ENCODE measurements around the gene TARBP1. TPM values are rescaled to one million over a fixed set of nuclear protein-coding genes. Genes with fewer than 3 reads are reported as not detected.
A peak's percentile ranks its signal among the peaks of the same experiment; 100 is the strongest.

TARBP1 gene
- total and polyA plus RNA-seq, 2 of the 13 experiments (the other 11 are each of a cell fraction or from before 2014, with no cell fraction given): 37.7 to 67.0 TPM

- peak; percentile 40; the same call in 1 of the 2 replicates for TF ChIP-seq SPEN (CRISPR knock-in tag; IDR thresholded peaks at IDR 0.05; ENCODE audit: low read depth)
- no peak for TF ChIP-seq SIN3B (IDR thresholded peaks at IDR 0.05; ENCODE audit: low read length)
- TF ChIP-seq KAT7 (CRISPR knock-in tag; IDR thresholded peaks at IDR 0.05; ENCODE audit: borderline replicate concordance): 0 out of 2 replicates have a peak, but pooled peaks have one; percentile 9
- TF ChIP-seq, protein P1, sequence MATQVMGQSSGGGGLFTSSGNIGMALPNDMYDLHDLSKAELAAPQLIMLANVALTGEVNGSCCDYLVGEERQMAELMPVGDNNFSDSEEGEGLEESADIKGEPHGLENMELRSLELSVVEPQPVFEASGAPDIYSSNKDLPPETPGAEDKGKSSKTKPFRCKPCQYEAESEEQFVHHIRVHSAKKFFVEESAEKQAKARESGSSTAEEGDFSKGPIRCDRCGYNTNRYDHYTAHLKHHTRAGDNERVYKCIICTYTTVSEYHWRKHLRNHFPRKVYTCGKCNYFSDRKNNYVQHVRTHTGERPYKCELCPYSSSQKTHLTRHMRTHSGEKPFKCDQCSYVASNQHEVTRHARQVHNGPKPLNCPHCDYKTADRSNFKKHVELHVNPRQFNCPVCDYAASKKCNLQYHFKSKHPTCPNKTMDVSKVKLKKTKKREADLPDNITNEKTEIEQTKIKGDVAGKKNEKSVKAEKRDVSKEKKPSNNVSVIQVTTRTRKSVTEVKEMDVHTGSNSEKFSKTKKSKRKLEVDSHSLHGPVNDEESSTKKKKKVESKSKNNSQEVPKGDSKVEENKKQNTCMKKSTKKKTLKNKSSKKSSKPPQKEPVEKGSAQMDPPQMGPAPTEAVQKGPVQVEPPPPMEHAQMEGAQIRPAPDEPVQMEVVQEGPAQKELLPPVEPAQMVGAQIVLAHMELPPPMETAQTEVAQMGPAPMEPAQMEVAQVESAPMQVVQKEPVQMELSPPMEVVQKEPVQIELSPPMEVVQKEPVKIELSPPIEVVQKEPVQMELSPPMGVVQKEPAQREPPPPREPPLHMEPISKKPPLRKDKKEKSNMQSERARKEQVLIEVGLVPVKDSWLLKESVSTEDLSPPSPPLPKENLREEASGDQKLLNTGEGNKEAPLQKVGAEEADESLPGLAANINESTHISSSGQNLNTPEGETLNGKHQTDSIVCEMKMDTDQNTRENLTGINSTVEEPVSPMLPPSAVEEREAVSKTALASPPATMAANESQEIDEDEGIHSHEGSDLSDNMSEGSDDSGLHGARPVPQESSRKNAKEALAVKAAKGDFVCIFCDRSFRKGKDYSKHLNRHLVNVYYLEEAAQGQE (IDR thresholded peaks at IDR 0.05; ENCODE audit: borderline replicate concordance in 1 of 2, low read depth in 1 of 2, low read length in 2 of 2): no peak
- TF ChIP-seq, protein P2, sequence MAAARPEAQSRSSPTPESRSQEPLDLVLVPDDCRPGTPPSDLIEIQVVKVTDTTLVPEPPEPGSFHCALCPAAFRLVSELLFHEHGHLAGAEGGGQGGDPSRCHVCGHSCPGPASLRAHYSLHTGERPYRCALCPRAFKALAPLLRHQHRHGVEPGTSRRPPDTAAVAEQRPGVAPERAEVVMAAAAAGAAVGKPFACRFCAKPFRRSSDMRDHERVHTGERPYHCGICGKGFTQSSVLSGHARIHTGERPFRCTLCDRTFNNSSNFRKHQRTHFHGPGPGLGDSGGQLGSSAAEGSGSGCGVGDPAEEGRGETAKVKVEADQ (CRISPR knock-in tag; IDR thresholded peaks at IDR 0.05; ENCODE audit: borderline replicate concordance): no peak
- no peak for TF ChIP-seq IRF1 (CRISPR knock-in tag; IDR thresholded peaks at IDR 0.05; ENCODE audit: low read depth)
- TF ChIP-seq, protein P3, sequence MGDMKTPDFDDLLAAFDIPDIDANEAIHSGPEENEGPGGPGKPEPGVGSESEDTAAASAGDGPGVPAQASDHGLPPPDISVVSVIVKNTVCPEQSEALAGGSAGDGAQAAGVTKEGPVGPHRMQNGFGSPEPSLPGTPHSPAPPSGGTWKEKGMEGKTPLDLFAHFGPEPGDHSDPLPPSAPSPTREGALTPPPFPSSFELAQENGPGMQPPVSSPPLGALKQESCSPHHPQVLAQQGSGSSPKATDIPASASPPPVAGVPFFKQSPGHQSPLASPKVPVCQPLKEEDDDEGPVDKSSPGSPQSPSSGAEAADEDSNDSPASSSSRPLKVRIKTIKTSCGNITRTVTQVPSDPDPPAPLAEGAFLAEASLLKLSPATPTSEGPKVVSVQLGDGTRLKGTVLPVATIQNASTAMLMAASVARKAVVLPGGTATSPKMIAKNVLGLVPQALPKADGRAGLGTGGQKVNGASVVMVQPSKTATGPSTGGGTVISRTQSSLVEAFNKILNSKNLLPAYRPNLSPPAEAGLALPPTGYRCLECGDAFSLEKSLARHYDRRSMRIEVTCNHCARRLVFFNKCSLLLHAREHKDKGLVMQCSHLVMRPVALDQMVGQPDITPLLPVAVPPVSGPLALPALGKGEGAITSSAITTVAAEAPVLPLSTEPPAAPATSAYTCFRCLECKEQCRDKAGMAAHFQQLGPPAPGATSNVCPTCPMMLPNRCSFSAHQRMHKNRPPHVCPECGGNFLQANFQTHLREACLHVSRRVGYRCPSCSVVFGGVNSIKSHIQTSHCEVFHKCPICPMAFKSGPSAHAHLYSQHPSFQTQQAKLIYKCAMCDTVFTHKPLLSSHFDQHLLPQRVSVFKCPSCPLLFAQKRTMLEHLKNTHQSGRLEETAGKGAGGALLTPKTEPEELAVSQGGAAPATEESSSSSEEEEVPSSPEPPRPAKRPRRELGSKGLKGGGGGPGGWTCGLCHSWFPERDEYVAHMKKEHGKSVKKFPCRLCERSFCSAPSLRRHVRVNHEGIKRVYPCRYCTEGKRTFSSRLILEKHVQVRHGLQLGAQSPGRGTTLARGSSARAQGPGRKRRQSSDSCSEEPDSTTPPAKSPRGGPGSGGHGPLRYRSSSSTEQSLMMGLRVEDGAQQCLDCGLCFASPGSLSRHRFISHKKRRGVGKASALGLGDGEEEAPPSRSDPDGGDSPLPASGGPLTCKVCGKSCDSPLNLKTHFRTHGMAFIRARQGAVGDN (CRISPR knock-in tag; IDR thresholded peaks at IDR 0.05): no peak
- no peak for TF ChIP-seq ZNF724P (CRISPR knock-in tag; IDR thresholded peaks at IDR 0.05; ENCODE audit: borderline replicate concordance)
- TF ChIP-seq ZNF83 (CRISPR knock-in tag; IDR thresholded peaks at IDR 0.05; ENCODE audit: borderline replicate concordance): no peak
- TF ChIP-seq ZBTB2 (CRISPR knock-in tag; IDR thresholded peaks at IDR 0.05; ENCODE audit: low read depth): peak; percentile 10; the same call in 1 of the 2 replicates
- no peak for TF ChIP-seq SNAI1 (CRISPR knock-in tag; IDR thresholded peaks at IDR 0.05; ENCODE audit: borderline replicate concordance)
- no peak for TF ChIP-seq ZNF333 (CRISPR knock-in tag; IDR thresholded peaks at IDR 0.05; ENCODE audit: borderline replicate concordance)
- TF ChIP-seq ZNF746 (CRISPR knock-in tag; IDR thresholded peaks at IDR 0.05): no peak
- 0 out of 2 replicates have a peak, but pooled peaks have one; percentile 22 for TF ChIP-seq ZNF607 (CRISPR knock-in tag; IDR thresholded peaks at IDR 0.05; ENCODE audit: borderline replicate concordance)
- no peak for TF ChIP-seq ZNF598 (CRISPR knock-in tag; IDR thresholded peaks at IDR 0.05; ENCODE audit: borderline replicate concordance)
- 0 out of 2 replicates have a peak, but pooled peaks have one; percentile 31 for TF ChIP-seq ZNF446 (CRISPR knock-in tag; IDR thresholded peaks at IDR 0.05)
- no peak for TF ChIP-seq ZNF17 (CRISPR knock-in tag; IDR thresholded peaks at IDR 0.05)
- 0 out of 2 replicates have a peak, but pooled peaks have one; percentile 36 for TF ChIP-seq SAP130 (CRISPR knock-in tag; IDR thresholded peaks at IDR 0.05; ENCODE audit: low read depth)
Observed at GRCh38 chr1:234478152-234478480, 863 bp downstream of the TARBP1 start (continued).
